Measurements from ENCODE around the gene NTSR1.

NTSR1 gene

DNA sequence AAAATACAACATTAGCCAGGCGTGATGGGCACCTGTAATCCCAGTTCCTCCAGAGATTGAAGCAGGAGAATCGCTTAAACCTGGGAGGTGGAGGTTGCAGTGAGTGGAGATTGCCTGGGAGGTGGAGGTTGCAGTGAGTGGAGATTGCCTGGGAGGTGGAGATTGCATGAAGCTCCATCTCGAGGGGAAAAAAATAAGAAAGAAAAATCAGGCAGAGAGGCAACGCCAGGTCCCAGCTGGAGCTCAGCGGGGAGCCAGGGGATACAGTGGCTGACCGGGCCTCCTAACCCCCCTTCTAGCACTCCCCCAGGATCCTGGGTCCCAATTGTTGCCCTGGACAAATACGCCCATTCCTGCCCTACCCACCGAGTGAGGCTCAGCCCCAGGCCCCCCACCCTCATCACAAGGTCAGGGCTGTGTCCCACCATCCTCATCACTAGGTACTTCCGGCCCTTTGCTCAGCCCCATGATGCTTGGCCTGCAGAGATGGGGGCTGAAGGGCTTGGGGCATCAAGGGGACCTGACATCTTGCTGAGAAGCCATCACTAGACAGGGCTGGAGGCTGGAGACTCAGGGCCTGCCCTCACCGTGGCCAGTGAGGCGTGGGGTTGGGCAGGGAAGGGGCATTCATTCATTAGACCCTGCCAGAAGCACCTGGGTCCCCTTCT is 97.9 kb downstream of the NTSR1 start:
- DNase-seq: no peak

DNA sequence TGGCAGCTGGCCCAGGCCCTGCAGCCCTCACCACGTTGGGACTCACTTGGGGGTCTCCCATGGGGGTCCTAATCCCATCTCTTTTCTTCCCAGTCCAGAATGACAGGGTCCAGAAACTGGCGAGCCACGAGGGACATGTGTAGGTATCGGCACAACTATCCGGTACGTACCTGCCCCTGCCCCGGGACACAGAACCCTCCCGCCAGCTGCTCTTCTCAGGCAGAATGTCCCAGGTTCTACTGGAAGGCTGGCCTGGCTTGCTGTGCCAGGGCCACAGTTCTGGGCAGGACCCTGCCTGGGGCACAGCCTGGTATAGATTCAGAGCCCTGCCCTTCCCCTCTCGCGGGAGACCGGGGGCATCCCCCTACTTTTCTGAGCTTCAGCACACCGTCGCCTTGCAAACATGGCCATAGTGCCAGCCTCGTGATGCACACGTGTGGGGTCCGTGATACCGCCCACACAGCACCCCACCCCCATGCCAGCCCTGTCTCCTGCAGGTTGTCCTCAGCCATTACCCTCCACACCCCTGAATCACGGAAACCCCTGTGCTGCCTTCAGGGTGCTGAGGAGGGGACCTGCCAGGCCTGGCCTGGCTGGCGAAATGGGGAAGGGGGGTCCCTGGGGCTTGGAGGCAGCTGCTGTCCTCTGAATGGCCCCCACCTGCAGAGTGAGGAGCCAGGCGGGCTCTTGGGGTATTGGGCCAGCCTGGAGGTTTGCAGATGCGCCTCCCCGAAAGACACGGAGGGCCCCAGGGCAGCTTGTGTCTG is 99.0 kb downstream of the NTSR1 start:
- no peak for DNase-seq

DNA sequence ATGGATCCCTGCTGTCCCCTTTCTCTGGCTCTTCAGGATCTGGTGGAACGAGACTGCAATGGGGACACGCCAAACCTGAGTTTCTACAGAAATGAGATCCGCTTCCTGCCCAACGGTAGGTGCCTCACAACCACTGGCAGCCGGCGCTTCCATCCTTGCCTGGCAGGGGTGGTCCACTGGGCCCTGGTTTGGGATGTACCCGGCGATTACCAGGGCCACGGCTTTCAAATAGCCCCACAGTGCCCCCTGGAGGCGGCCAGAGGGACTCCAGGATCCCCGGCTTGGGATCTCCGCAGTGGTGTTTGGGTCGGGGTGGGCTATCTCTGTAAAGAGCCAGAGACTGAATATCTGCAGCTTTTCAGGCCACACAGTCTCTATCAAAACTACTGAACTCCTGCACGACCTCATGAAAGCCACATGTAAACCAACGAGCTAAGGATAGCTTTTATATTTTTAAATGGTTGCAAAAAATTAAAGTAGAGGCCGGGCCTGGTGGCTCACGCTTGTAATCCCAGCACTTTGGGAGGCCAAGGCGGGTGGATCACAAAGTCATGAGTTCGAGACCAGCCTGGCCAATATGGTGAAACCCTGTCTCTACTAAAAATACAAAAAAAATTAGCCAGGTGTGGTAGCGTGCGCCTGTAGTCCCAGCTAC is 99.7 kb downstream of the NTSR1 start:
- peak; percentile 72 for DNase-seq

DNA sequence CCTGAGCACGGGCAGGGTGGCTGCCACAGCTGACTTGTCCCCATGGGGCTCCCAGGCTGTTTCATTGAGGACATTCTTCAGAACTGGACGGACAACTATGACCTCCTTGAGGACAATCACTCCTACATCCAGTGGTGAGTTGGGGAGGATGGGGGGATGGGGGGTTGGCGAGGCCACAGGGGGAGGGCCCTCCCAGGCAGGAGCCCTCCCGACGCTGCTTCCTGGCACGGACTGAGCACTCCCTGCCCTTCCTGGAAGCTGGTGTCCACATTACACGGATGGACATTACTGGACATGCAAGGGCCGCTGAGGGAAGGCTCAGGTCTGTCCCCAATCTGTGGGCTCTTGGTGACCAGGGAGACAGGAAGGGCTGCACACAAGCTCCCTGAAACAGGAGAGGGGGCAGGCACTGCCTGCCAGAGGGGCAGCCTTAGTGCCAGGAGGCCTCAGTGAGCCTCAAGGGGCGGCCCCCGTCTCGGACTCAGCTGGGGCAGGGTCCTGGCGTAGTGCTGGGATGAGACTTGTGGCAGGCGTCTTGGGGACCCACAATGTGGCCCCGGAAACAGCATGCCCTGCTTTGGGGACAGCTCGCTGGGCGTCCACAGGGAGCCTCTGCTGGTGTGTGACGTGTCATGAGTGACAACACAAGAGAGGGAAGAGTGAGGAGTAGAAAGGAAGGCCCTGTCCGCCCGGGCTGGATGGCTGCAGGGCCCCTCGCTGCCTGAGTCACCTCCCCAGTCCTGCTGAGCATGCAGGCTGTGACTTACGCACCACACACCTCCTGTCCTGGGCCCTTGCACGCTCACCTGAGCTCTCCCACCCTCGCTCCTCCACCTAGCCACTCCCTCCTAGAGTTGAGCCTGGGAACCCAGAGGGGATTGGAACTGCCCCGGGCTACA is 101.1 kb downstream of the NTSR1 start:
- DNase-seq: no peak

DNA sequence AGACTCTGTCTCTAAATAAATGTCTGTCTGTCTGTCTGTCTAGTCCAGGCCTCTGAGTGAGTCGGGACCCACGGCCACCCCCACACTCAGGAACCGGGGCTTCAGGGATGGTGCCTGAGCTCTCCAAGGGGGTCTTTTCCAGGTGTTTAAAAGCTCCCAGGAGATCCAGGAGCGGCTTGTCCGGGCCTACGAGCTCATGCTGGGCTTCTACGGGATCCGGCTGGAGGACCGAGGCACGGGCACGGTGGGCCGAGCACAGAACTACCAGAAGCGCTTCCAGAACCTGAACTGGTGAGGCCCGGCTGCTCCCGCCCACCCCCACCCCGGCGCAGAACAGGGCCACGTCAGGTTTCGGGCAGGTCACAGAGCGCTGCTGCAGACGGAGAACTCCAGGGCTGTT is 102.7 kb downstream of the NTSR1 start:
- no peak for DNase-seq

DNA sequence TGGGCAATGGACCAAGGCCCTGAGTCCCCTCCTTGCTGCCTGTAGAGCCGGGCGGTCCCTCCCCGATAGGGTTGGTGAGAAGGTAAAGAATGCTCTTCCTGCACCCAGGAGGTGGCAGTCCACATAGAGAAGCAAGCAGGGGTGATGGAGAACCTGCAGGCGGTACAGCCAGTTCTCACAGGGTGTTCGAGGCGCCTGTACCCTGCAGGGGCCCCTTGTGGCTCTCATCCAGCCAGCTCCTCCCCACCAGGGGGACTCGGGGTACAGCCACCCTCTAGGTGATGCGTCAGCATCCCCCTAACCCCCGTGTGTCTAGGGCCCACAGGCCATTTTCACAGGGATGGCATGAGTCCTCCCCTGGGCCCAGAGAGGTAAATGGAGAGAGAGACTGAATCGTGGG is 103.1 kb downstream of the NTSR1 start:
- no peak for DNase-seq
